KBM-7 (cell line): Measurements from ENCODE around the gene FBH1.
"Not testable (repeated sequence)": the region's sequence is repeated elsewhere in the genome, so short reads cannot be mapped to it uniquely, and the experiment has no call there.

Experiments used
- DNase-seq: peaks from one replicate; pipeline ENCODE4 v3.0.0-alpha.2; 2015
- in situ Hi-C: fragments of 300-500 bp; cut with MboI; formaldehyde crosslinking; loops from 2 replicates; pipeline ENCODE4 v1.14.3; 2020; ENCODE audit warnings: low sequenced_read_pairs, low pct_unique_long_range_greater_than_20kb, mixed read lengths

The FBH1 gene

DNA sequence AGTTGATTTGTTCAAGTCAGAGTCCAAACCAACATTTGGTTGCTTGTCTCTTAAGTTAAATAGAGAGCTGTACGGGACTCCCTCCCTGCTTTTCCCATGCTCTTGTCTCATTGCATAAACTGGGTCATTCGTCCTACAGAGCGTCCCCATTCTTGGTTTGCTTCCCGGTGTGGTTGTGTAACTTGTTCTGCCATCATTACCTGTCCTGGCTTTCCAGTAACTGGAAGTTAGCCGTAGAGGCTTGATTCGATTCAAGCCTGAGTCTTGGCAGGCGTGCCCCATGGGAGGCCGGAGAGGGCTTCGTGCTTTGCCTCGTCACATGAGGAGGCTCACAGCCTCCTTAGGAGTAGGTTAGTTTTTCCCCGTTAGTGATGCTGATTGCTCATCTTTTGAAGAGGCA is 40.2 kb downstream of the FBH1 start:
- in situ Hi-C loops = no loop called here
- no peak for DNase-seq

DNA sequence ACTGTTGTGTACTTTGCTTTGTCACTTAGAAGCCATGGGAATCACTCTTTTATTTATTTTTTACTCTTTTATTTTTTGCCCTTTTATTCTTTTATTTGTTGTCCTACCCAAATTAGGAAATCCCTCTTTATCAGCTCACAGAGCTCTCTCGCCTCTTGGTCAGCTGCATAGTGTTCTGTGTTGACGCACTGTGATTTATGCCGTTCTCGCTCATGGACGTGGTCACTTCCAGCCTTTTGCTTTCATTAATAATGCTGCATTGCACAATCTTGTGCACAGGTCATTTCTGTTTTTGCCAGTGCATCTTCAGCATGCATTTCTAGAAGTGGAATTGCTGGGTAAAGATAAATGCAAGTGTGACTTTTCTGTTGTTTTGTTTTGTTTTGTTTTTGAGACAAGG is 42.3 kb downstream of the FBH1 start:
- DNase-seq = no peak
- in situ Hi-C loops = no loop called here

DNA sequence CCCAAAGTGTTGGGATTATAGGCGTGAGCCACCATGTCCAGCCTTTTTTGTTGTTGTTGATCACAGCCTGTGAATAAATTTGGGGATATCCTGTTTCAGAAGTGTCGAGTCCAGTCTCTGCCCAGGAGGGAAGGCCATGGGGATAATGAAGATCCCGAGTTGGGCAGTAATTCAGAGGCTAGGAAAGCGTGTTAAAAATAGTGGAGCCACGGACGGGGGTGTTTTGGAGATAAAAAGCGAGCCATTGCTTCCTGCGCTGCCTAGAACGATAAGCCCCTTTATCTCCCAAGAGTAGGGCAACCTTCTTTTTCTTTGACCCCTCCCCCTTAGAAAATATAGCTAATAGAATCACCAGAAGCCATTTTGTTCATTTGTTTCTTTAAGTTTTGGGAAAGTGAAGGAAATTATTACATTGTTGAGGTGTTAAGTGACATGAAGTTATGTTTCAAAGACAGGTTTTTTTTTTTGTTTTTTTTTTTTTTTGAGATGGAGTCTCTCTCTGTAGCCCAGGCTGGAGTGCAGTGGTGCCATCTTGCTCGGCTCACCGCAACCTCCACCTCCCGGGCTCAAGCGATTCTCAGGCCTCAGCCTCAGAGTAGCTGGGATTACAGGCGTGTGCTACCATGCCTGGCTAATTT is 44.0 kb downstream of the FBH1 start:
- DNase-seq = no peak
- in situ Hi-C loops = no loop called here

DNA sequence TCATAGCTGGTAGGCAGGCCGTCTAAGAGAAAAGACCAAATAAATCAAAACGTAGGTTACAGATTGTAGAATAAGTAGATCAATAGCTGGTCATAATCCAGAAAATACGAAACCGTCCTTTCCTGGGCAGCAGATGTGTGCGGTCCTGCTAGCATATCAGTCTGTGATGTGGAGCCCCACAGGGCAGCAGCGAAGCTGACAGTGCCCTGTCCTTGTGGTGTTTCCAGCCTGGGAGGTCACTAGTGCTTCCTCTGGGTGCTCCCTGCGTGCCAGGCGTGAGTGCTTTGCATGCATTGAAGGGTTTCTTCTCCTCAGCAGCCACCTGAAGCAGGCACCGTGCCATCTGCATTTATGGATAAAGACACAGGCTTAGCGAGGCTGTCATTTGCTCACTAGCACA is 45.6 kb downstream of the FBH1 start:
- in situ Hi-C loops = no loop called here
- DNase-seq = no peak

DNA sequence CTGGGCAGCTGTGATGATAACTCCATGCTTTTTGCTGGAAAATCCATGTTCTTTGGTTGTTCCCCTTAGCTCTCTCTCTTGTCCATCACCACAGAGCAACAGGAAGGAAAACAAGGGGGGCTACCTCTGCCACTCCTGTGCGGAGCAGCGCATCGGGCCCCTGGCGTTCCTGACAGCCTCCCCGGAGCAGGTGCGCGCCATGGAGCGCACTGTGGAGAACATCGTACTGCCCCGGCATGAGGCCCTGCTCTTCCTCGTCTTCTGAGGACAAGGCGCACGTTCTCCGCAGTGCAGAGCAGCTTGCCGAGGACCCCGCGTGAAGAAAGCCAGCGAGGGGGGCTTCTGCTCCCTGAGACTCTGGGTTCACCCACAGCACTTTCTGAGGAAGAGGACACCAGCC is 47.0 kb downstream of the FBH1 start:
- in situ Hi-C loops = no loop called here
- no peak for DNase-seq

DNA sequence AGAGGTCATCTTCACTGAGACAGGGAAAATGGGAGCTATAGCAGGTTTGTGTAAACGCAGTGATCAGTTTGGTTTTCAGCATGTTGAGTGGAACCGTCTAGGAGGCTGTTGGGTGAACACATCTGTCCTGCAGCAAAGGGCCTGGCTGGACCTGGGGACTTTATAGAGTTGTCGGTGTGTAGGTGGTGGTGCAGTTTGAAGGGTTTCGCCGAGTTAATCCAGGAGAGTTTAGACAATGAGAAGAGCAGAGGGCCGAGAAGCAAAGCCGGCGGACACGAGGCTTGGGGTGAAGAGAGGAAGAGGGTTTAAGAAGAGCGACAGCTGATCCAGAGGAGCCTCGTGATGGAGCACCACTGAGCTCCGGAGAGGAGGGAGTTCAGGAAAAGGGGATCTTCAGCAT is 48.2 kb downstream of the FBH1 start:
- no peak for DNase-seq
- in situ Hi-C loops = no loop called here

DNA sequence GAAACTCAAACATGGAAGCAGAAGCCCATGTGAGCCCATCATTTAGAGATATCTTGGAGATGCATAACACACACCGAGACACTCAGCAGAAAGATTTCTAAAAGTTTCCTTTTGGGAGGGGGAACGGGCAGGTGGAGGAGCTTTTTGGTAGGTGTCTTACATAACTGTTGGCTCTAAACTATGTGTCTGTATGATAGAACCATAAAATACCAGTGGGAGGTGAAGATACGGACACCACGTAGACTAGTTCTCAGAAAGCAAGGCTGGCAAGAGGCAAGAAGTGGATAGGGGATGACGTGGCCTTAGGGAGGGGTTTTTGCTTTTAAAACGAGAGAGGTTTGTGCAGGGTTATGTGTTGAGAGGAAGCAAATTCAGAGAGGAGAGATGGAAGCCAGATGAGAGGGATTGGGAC is 50.8 kb downstream of the FBH1 start:
- DNase-seq = peak; percentile 16
- in situ Hi-C loops = no loop called here

DNA sequence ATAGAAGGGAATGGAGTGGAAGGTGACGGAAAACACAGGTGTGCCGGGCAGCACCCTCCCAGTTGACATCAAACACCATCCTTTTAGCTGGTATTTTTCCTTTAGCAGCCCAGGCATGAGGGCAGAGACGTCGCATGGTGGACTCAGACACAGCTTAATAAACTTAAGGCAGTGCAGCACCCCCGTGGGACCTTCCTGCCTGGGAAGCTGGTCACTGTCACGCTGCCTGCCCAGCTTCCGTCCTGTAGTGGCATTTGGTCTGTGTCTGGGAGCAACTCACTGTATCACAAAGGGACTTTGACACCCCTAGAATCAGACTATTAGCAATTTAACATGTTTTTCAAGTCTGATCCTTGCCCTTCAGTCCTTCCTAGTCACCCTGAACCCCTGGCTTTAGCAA is 51.5 kb downstream of the FBH1 start:
- in situ Hi-C loops = no loop called here
- DNase-seq = no peak

DNA sequence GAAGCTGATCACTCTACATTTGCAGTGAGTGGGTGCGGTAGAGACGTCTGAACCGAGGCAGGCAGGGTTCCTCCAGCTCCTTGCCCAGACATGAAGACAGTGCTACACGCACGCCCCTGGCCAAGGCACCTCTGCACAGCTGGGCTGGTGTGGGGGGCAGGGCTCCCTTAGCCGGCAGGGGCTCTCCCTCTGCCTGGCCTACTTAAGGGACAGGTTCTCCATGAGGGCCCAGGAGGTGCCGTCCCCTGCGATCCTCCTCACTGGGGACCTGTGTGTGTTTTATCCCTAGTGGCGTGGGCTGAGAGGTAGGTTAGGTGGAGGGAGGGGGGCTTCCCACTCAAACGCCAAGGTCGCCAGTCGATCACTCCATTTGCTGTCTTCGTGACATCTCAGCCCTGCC is 52.0 kb downstream of the FBH1 start:
- DNase-seq = no peak
- in situ Hi-C loops = no loop called here

DNA sequence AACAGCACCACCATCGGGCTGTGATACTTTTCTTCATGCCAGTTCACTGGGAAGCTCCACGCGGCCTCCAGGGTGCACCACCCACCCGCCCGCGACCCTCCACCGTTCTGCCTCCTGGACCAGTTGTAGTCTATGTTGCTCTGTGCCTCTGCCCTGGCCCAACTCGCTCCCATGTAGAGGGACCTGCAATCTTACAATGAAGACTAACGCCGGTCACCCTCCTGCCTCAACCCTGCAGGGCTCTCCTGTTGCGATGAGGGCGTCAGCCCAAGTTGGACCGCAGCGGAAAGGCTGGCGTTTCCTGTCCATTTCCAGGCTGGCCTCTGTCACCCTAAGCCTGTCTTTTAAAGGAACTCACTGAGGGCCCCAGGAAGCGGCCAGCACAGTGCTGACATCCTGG is 52.4 kb downstream of the FBH1 start:
- in situ Hi-C loops = no loop called here
- DNase-seq = no peak

DNA sequence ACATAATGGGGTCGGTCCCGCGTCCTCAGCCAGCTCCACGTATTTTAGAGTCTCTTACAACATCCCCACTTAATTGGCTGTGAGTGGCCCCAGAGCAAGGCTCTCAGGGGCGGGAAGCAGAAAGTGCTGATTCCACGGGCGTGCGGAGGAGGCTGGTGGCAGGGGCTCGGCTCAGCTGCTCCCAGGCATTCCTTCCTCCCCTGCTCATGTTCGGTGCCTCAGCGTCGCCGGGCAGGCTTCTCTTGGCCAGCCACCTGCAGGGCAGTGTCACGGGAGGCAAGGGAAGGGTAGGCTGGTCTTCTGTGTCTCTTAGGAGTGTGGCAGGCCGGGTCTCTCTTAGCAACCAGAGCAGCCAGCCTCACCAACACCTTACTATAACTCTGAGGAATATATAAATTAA is 53.5 kb downstream of the FBH1 start:
- in situ Hi-C loops = no loop called here
- DNase-seq = no peak

DNA sequence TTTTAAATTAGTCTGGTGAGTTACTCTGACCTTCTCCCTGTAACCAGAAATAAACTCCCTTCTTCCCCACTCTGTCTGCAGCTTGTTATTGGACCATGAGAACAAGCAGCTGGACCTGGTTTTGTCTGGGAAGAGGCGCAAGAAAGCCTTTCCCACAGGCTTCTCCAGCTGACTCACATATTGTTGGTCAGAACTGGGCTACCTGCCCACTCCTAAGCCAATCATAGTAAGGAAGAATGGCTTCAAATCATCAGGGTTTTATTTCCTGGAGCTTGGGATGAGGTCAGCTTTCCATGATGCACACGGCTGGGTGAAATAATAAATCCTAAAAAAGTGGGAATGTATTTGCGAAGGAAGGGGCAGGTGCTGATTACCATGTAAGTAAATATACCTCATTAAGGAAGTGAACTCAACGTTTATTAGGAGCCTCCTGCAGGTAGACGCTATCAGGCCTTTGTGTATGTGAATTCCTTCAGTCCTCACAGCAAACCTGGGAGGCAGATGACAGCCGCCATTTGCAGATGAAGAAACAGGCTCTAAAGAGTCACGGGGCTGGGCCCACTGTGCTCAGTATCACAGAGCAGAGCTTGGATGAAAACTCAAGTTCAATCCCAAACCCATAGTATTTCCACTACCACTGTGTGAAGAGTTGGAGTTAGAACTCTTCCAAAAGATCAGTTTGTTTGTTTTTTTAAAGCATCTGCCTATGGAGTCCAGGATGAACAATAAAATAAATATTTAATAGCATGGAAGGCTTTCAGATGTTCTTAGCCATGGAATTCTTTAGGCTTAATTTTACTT is 54.5 kb downstream of the FBH1 start:
- in situ Hi-C loops = no loop called here
- DNase-seq = no peak

DNA sequence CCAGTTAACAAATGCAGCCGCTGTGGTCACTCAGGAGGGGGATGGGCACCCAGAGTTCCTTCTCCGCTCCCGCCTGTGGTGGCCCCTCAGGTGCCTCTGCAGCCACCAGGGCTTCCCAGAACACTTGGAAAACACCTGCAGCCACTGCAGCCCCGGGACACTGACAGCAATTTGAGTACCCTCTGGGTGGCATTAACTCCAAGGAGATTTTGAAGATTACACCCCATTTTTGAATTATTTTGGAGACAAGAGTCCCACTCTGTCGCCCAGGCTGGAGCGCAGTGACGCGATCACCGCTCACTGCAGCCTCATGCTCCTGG is 55.1 kb downstream of the FBH1 start:
- no peak for DNase-seq
- in situ Hi-C loops = no loop called here

DNA sequence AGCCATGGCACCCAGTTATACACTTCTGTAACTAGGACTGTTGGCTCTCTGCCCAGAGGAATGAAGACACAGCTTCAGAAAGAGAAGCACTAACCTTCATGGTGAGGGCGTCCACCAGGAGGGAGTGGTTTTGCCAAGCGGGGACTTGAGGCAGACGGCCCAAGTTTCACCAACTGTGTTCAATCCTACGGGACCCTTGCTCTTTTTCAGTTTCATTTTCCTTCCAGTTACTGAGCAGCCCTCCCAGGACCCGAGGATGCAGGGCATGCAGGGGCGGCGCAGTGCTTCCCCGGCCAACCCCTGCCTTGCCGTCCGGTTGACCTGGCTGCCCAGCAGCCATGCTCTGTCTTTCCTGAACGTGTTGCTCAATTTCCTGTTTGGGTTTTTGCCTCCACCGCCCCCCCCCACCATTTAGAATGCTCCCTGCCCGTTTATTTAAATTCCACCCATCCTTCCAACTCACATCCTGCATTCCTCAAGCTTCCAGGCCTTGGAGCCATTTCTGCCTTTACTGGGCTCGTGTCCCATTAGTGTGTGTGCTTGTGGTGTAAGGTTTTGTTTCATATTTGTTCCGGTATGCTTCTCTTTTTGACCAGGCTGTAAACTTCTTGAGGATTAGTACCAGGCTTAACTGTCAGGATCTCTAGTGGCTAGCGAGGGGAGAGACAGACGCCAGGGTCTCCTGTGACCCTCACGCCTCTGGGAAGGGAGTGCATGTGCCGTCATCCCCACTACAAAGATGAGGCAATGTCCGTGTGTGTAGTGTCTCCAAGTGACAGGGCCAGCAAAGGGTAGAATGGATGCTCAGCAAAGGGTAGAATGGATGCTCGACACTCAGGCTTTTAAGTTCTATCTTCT is 55.7 kb downstream of the FBH1 start:
- peak; percentile 53 for DNase-seq
- in situ Hi-C loops = no loop called here

DNA sequence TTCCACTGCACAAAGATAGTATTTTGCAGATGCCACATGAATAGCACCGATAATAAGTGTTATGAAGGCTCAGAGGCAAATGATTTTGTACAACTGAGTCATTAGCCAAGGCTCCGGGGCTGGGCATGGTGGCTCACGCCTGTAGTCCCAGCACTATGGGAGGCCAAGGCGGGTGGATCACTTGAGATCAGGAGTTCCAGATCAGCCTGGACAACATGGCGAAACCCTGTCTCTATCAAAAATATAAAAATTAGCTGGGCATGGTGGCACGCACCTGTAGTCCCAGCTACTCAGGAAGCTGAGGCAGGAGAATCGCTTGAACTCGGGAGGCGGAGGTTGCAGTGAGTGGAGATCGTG is 56.4 kb downstream of the FBH1 start:
- DNase-seq, in situ Hi-C loops: not testable (repeated sequence)

DNA sequence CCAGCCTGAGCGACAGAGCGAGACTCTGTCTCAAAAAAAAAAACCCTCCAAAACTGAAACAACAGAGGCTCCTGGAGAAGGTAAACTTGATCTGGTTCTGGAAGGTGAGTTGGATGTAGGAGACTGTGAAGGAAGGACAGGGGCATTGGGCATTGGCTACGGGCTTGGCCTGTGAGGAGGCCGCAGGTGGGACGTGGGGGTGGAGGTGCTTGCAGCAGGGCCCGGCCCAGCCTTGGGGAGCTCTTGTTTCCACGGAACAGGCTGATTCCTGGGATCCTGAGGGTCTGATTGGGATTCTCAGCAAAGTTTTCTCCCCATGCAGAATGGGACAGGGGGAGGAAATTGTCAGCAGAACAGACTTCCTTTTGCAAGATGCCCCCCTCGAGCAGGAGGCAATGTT is 56.7 kb downstream of the FBH1 start:
- in situ Hi-C loops = no loop called here

DNA sequence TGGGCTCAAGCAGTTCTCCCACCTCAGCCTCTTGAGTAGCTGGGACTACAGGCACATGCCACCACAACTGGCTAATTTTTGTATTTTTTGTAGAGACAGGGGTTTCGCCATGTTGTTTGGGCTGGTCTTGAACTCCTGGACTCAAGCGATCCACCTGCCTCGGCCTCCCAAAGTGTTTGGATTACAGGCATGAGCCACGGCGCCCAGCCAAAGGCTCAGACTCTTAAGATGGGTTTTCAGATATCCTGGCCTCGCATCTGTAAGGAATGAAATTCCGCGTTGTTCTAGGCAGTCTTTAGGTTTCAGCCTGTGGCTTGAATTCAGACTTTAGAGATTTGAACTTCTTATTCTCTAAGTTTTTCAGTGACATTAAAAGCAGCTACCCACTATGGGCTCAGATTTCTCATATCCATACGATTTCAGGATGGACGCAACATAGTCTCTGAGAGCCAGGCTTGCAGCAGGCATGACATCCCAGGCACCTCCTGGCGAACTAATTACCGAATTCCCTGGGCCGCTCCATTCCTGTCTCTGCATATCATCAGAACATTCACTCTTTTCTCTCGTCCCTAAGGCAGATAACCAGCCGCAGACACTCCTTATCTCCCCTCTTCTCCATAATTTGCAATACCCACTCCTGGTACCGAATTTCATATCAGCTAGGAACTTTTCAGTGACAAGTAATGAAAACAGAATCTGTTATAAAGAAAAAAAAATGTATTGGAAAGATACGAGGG is 57.6 kb downstream of the FBH1 start:
- no peak for DNase-seq
- in situ Hi-C loops = no loop called here

More for the DNA sequence above, 56.7 kb downstream of the FBH1 start:
- no peak for DNase-seq

DNA sequence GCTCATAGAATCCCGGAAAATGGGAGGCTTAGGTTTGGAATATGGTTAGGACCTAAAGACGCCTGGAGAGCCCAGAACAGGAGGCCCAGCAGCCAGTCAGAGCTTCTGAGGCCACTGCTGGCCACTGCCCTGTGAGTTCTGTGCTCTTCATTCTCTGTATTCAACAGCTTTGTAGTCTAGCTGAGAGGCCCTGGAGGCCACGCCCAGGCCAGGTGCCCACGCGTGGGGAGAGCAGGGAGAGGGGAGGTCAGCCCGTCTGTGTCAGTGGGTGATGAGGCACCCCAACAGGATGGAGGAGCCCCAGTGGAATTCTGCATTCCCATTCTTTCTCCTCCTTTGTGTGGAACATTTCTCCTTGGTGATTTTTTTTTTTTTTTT is 58.2 kb downstream of the FBH1 start:
- in situ Hi-C loops = no loop called here

DNA sequence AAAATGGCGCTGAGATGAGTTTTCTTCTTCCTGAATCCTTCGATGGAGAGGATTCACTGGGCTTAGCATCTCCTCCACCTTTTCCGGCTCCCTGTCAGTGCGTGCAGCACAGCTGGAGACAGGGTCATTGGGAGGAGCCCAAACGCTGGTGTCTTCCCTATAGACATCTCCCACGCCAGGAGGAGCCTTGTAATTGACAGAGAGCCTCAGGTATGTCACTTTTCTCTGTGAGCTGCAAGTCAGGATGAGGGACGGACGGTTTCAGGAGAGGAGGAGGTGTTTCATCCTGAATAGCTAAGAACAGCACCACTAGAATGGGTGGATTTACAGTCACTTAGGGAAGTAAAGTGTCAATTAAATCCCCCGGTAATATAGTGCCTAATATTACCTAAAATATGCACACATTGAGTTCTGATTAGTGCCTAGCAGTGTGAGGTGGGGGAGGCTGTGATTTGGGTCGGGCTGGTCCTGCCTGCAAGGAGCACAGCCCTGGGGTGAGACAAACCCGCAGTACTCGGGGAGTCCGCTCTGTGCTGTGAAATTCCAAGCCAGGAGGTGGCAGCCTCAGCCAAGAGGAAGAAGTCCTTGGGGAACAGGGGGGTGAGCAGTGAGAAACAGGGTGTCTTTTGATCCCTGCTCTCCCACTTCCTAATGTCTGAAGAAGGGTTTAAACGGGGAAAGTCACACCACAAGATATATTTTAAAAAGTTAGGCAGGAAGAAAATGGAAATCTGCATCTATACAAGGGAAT is 59.1 kb downstream of the FBH1 start:
- in situ Hi-C loops = no loop called here
- peak; percentile 63 for DNase-seq

More for the DNA sequence above, 58.2 kb downstream of the FBH1 start:
- no peak for DNase-seq
